HepG2 (cell line): Measurements from ENCODE around the gene IFNL2. TPM values are rescaled to one million over a fixed set of nuclear protein-coding genes. Genes with fewer than 3 reads are reported as not detected.

Source experiments
- ATAC-seq: fragments of 200-7000 bp; cut with Tn5 transposase; 3 replicates; pipeline ENCODE4 v1.9.1; 2020; ENCODE audit warnings: mild to moderate bottlenecking, moderate library complexity
- BruUV-seq: library from RNA; stranded (reverse); fragments of 400-500 nt; replicated peaks from 2 replicates; lab custom pipeline; 2021; lab: Mats Ljungman, UMichigan
- CTCF ChIA-PET: fragments of 300-600 bp; formaldehyde crosslinking; extraction: SDS; loops from one replicate; lab custom pipeline; 2021; ENCODE audit warnings: low total read pairs, inconsistent platforms, low intra/inter-chr PET ratio; lab: Yijun Ruan, JAX
- POLR2A ChIA-PET: fragments of 350-600 bp; sonication (Branson Sonifier 250); formaldehyde crosslinking; loops from one replicate; lab custom pipeline; 2020; ENCODE audit warnings: antibody characterized with exemption, inconsistent platforms; lab: Yijun Ruan, JAX
- DNase-seq: peaks from one replicate; pipeline ENCODE4 v3.0.0-alpha.2; 2015; ENCODE audit warnings: low spot score
- FAIRE-seq: peaks from 3 replicates; lab custom pipeline; 2011; peaks lifted over from hg19 to GRCh38; lab: Jason Lieb, UNC
- H2AFZ ChIP-seq: one replicate; pipeline ENCODE4 v1.6.1; 2011; ENCODE audit warnings: low read length, inconsistent platforms
- H3K27ac ChIP-seq: fragments of 300-600 bp; 3 replicates; pipeline ENCODE4 v1.8.0; 2011; ENCODE audit warnings: mixed run types, mild to moderate bottlenecking, mixed read lengths, low read length, inconsistent platforms; ENCODE audit not compliant: insufficient read depth; ENCODE audit errors: extremely low read length
- H3K27me3 ChIP-seq, 2 experiments: fragments of 200-600 bp in 1 of 2; 2 replicates in 1 of 2; 3 replicates in 1 of 2; pipeline versions ENCODE4 v1.6.0 to v1.8.0; 2011; ENCODE audit warnings: low read length in 2 of 2, mild to moderate bottlenecking in 2 of 2, moderate library complexity in 2 of 2, inconsistent platforms in 1 of 2; ENCODE audit not compliant: insufficient read depth in 2 of 2, control insufficient read depth in 1 of 2
- H3K36me3 ChIP-seq, 2 experiments: fragments of 200-600 bp in 1 of 2; replicated peaks in 1 of 2; 2 replicates in 1 of 2; 3 replicates in 1 of 2; pipeline versions ENCODE4 v1.5.1 to v1.8.0; 2011; ENCODE audit warnings: low read length in 2 of 2, inconsistent platforms in 1 of 2; ENCODE audit not compliant: insufficient read depth in 2 of 2, control insufficient read depth in 1 of 2
- H3K4me1 ChIP-seq: 2 replicates; pipeline ENCODE4 v1.5.1; 2012; ENCODE audit warnings: low read length, inconsistent platforms; ENCODE audit not compliant: insufficient read depth
- H3K4me2 ChIP-seq: 2 replicates; pipeline ENCODE4 v1.6.0; 2011; ENCODE audit warnings: low read depth, low read length, inconsistent platforms
- H3K4me3 ChIP-seq, 3 experiments: fragments of 200-600 bp in 1 of 3; sonication (generic), shearing (Covaris generic) in 1 of 3; replicated peaks in 1 of 3; 2 replicates each; pipeline ENCODE4 v1.5.1; 2011 to 2016; ENCODE audit warnings: low read length in 3 of 3, inconsistent platforms in 2 of 3, low read depth in 2 of 3, mild to moderate bottlenecking in 2 of 3, control low read depth in 1 of 3, mixed read lengths in 1 of 3; ENCODE audit not compliant: insufficient read depth in 1 of 3
- H3K79me2 ChIP-seq: one replicate; pipeline ENCODE4 v1.6.1; 2011; ENCODE audit warnings: low read length, inconsistent platforms; ENCODE audit not compliant: insufficient read depth
- H3K9ac ChIP-seq: 2 replicates; pipeline ENCODE4 v1.6.0; 2011; ENCODE audit warnings: mild to moderate bottlenecking, low read depth, low read length, inconsistent platforms; ENCODE audit not compliant: insufficient read depth
- H3K9me3 ChIP-seq: 2 replicates; pipeline ENCODE4 v1.5.1; 2012; ENCODE audit warnings: mild to moderate bottlenecking, low read length
- H4K20me1 ChIP-seq: 2 replicates; pipeline ENCODE4 v1.6.0; 2011; ENCODE audit warnings: inconsistent platforms, mild to moderate bottlenecking, low read length, moderate library complexity; ENCODE audit not compliant: insufficient read depth
- MIER2 ChIP-seq: IDR thresholded peaks from 2 replicates; pipeline ENCODE4 v1.6.1; 2016; ENCODE audit warnings: missing biosample characterization, missing genetic modification reagents
- REST ChIP-seq, 2 experiments: IDR thresholded peaks; 2 replicates each; pipeline ENCODE4 v1.6.1; 2011 to 2012; ENCODE audit warnings: low read length in 2 of 2, borderline replicate concordance in 1 of 2, low read depth in 1 of 2, mild to moderate bottlenecking in 1 of 2, moderate library complexity in 1 of 2
- RFX5 ChIP-seq: IDR thresholded peaks from 2 replicates; pipeline ENCODE4 v1.6.1; 2011; ENCODE audit warnings: low read depth, low read length, improper control_type of control experiment
- WGBS: methylation state at CpG from one replicate; pipeline ENCODE4 v1.1.6; 2017; ENCODE audit warnings: low lambda C conversion rate; 5-methylcytosine and 5-hydroxymethylcytosine counted together
- in situ Hi-C: cut with HindIII; loops from 2 replicates; pipeline ENCODE4 v1.10.0; 2017; ENCODE audit warnings: low pct_unique_long_range_greater_than_20kb; ENCODE audit not compliant: extremely low pct_ligation_motif_present
- intact Hi-C: fragments of 100-400 bp; cut with micrococcal nuclease; formaldehyde crosslinking; loops from one replicate; pipeline ENCODE4 v1.10.0; 2022; ENCODE audit not compliant: unreplicated experiment
- polyA plus RNA-seq, 8 experiments: library from polyadenylated mRNA; depleted of rRNA in 3 of 8; stranded (reverse) in 7 of 8; unstranded in 1 of 8; fragments of >200 nt; fragmentation: Illumina TruSeq in 4 of 8; extraction: Trizol in 4 of 8; gene quantifications; 2 replicates each; pipeline versions ENCODE4 v1.2.1 to v1.2.3, GENCODE V29; 2011 to 2016; ENCODE audit warnings: low read depth in 4 of 8, missing spikeins in 1 of 8, mixed read lengths in 1 of 8; ENCODE audit not compliant: insufficient read depth in 1 of 8
- total RNA-seq, 5 experiments: library from RNA; depleted of rRNA; stranded (reverse); fragments of >200 nt; fragmentation: Illumina TruSeq; extraction: Trizol; gene quantifications; 2 replicates each; pipeline ENCODE4 v1.2.3, GENCODE V29; 2016; ENCODE audit warnings: low read depth in 1 of 5
- TF ChIP-seq, protein P1 (sequence below): sonication (generic); formaldehyde crosslinking; IDR thresholded peaks from 2 replicates; pipeline ENCODE4 v1.8.0; 2022; ENCODE audit warnings: mild to moderate bottlenecking, missing genetic modification reagents

The IFNL2 gene
- total and polyA plus RNA-seq, 2 of the 13 experiments (the other 11 are each of a cell fraction or from before 2014, with no cell fraction given): not detected

GRCh38 chr19:39223703-39224279 lies 44.4 kb upstream of the IFNL2 start:
- FAIRE-seq: no peak
- Histone ChIP-seq H3K9ac (no peak overlapping the region), H3K4me3 (no peak overlapping the region), H3K27ac (no peak overlapping the region), H3K9me3 (no peaks in the 10 kb centered on the region), H2AFZ (no peak overlapping the region), H3K79me2 (no peaks in the 10 kb centered on the region), H3K4me1 (no peaks in the 10 kb centered on the region), H3K4me2 (no peak overlapping the region), H3K36me3 (no peaks in the 10 kb centered on the region), H4K20me1 (no peaks in the 10 kb centered on the region), H3K27me3 (no peaks in the 10 kb centered on the region; a peak in 2 of 5 replicates)
- no peak for DNase-seq
- BruUV-seq: no TSS peak
- ChIA-PET POLR2A (no interaction called here), CTCF (no interaction called here)
- intact Hi-C loops (no loop called here), in situ Hi-C loops (no loop called here)
- TF ChIP-seq REST (IDR thresholded peaks at IDR 0.05; ENCODE audit: borderline replicate concordance in 1 of 2, low read depth in 1 of 2, low read length in 2 of 2) (peak; percentile 67 to 94), MIER2 (CRISPR knock-in tag) (peak; percentile 93), RFX5 (peak; percentile 85)
- TF ChIP-seq, protein P1, sequence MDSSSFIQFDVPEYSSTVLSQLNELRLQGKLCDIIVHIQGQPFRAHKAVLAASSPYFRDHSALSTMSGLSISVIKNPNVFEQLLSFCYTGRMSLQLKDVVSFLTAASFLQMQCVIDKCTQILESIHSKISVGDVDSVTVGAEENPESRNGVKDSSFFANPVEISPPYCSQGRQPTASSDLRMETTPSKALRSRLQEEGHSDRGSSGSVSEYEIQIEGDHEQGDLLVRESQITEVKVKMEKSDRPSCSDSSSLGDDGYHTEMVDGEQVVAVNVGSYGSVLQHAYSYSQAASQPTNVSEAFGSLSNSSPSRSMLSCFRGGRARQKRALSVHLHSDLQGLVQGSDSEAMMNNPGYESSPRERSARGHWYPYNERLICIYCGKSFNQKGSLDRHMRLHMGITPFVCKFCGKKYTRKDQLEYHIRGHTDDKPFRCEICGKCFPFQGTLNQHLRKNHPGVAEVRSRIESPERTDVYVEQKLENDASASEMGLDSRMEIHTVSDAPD (CRISPR knock-in tag): no peak
- 12% methylated on average over 4 of the region's 4 CpGs for WGBS
- no peak for ATAC-seq
